GM19193 (cell line): ENCODE measurements around the gene METTL17.
"Not testable (repeated sequence)": the region's sequence is repeated elsewhere in the genome, so short reads cannot be mapped to it uniquely, and the experiment has no call there.

ENCODE experiments used
- POLR2A ChIP-seq: IDR thresholded peaks from 4 replicates; pipeline ENCODE4 v1.6.1; 2011; ENCODE audit not compliant: insufficient read depth, insufficient read length; ENCODE audit errors: extremely low read depth

Gene METTL17

GRCh38 chr14:20989787-20990600 is at the start of gene METTL17:
Gene METTL17 (plus strand): TSS chr14:20989980. CDS start chr14:20990003, 23 bp downstream.
- TF ChIP-seq POLR2A: peak; percentile 92

GRCh38 chr14:20954736-20955537 is 34.8 kb upstream of the METTL17 start, which contains the start of gene RNASE2:
Gene RNASE2 (plus strand): TSS chr14:20955487. CDS start chr14:20955772, 285 bp downstream.
- not testable (repeated sequence) for TF ChIP-seq POLR2A

- no peak for TF ChIP-seq POLR2A
These were observed 33.3 kb upstream of the METTL17 start for GRCh38 chr14:20956376-20956976.

GRCh38 chr14:20969336-20969735 is 20.4 kb upstream of the METTL17 start:
- no peak for TF ChIP-seq POLR2A

GRCh38 chr14:20970647-20970982 is 19.2 kb upstream of the METTL17 start:
- no peak for TF ChIP-seq POLR2A

GRCh38 chr14:20970983-20971704 is 18.6 kb upstream of the METTL17 start:
- no peak for TF ChIP-seq POLR2A

GRCh38 chr14:20971705-20972021 is 18.1 kb upstream of the METTL17 start:
- TF ChIP-seq POLR2A: no peak

- TF ChIP-seq POLR2A: no peak
These were observed 16.3 kb upstream of the METTL17 start for GRCh38 chr14:20973501-20973900.

- no peak for TF ChIP-seq POLR2A
These were observed 13.5 kb upstream of the METTL17 start for GRCh38 chr14:20976291-20976690.

- TF ChIP-seq POLR2A: no peak
These were observed 11.1 kb upstream of the METTL17 start for GRCh38 chr14:20978687-20979086.

- no peak for TF ChIP-seq POLR2A
These were observed 8.9 kb upstream of the METTL17 start for GRCh38 chr14:20980906-20981305.

GRCh38 chr14:20982646-20983369 is 7.0 kb upstream of the METTL17 start:
- TF ChIP-seq POLR2A: no peak

GRCh38 chr14:20986811-20987210 is 3.0 kb upstream of the METTL17 start:
- TF ChIP-seq POLR2A: no peak
